Measurements from ENCODE around the gene ZBED4. TPM values are rescaled to one million over a fixed set of nuclear protein-coding genes. Genes with fewer than 3 reads are reported as not detected.

Gene ZBED4
- total RNA-seq, 2 donors from 2014 or later = 18.4 to 20.7 TPM

DNA sequence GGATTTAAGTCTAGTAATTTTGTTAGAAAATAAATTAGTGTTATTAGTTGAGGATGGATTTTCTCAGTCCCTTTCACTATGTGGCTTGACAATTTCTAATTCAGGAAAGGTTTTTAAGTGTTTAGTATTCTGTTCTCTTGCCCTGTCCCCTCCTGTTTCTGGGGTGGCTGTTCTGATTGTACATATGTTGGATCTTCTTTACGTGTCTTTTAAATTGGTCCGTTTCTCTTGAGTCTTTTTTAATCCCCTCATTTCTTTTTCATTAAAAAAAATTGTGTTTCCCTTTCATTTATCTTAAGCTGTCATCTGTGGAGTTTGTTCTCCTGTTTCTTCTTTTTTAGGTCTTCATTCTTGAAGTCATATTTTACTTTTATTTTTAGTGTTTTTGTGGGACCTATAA lies 12.5 kb downstream of the ZBED4 start:
- no peak overlapping the region for H3K27ac Mint-ChIP-seq
- H3K36me3 Mint-ChIP-seq = peaks cover 34 to 71% of the 10 kb centered on the region in 2 donors
- H3K9me3 Mint-ChIP-seq = peaks cover 9 to 36% of the 10 kb centered on the region in 2 donors
- ATAC-seq (no peak), DNase-seq (ENCODE audit: low spot score in 2 of 2) (no peak)

DNA sequence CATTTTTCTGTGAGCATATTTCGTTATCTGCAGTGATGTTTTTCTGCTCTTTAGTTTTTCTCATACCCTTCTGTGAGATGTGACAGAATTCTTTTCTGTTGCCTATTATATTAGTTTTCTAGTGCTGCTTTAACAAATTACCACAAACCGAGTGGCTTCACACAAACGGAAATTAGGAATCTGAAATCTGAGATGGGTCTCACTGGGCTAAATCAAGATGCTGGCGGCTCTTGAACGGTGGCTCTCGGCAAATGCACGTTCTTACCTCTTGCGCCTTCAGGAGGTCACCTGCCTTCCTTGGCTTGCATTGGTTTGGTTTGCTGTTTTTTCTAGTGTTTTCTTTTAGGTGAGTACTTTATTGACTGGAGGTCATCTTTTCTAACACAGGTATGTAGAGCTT lies 13.0 kb downstream of the ZBED4 start:
- DNase-seq (ENCODE audit: low spot score in 2 of 2) (no peak), ATAC-seq (no peak)
- peaks cover 9 to 36% of the 10 kb centered on the region in 2 donors for H3K9me3 Mint-ChIP-seq
- peaks cover 34 to 71% of the 10 kb centered on the region in 2 donors for H3K36me3 Mint-ChIP-seq
- no peak overlapping the region for H3K27ac Mint-ChIP-seq

GRCh38 chr22:49867303-49868265 lies 13.9 kb downstream of the ZBED4 start:
- H3K27ac Mint-ChIP-seq = peak overlapping the region in 1 of 2 donors; percentile 29
- ATAC-seq = peak; percentile 22 to 33
- DNase-seq (ENCODE audit: low spot score in 2 of 2) = no peak
- peaks cover 34 to 71% of the 10 kb centered on the region in 2 donors for H3K36me3 Mint-ChIP-seq
- peaks cover 9 to 36% of the 10 kb centered on the region in 2 donors for H3K9me3 Mint-ChIP-seq

DNA sequence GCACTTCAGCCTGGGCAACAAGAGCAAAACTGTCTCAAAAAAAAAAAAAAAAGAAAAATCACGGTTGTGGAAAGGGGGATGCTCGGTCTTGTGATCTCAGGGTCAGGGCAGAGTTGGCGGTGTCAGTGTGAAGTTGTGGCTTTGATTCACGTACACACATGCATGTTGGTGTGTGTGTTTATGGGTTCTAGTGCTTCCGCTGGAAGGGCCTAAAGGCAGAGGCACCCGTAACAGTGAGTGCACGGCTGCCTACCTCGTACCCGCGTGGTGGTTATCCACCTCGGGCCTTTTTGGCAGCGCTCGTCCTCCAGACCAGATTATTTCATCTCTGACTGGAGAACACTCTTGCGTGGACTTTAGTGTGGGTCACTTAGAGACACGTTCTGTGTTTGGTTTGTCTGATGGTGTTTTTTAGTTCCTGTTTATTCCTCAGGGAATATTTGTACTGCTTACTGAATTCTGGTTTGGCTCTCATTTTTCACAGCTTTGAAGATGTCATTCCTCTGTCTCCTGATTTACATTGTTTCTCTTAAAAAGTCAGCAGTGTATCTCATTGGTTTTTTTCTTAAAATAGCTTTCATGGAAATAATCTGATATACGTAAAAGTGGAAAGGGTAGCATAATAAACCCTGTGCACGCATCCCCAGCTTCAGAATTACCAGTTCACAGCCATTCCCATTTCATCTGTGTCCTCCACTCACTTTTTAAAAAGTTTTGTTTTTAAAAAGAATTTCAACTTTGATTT lies 15.6 kb downstream of the ZBED4 start:
- ATAC-seq = no peak
- DNase-seq (ENCODE audit: low spot score in 2 of 2) = no peak
- peak overlapping the region in 1 of 2 donors; percentile 51 for H3K27ac Mint-ChIP-seq
- peaks cover 34 to 76% of the 10 kb centered on the region in 2 donors for H3K36me3 Mint-ChIP-seq
- peaks cover 9 to 36% of the 10 kb centered on the region in 2 donors for H3K9me3 Mint-ChIP-seq

- no peak overlapping the region for H3K27ac Mint-ChIP-seq
These were observed 16.4 kb downstream of the ZBED4 start for GRCh38 chr22:49869845-49870712.

GRCh38 chr22:49871482-49871881 lies 17.8 kb downstream of the ZBED4 start:
- peaks cover 28 to 72% of the 10 kb centered on the region in 2 donors for H3K36me3 Mint-ChIP-seq
- H3K9me3 Mint-ChIP-seq = peaks cover 5 to 26% of the 10 kb centered on the region in 2 donors
- H3K27ac Mint-ChIP-seq = no peak overlapping the region
- ATAC-seq (no peak), DNase-seq (ENCODE audit: low spot score in 2 of 2) (no peak)

More at GRCh38 chr22:49869845-49870712, 16.4 kb downstream of the ZBED4 start:
- no peak for DNase-seq (ENCODE audit: low spot score in 2 of 2)
- Mint-ChIP-seq H3K9me3 (peaks cover 9 to 36% of the 10 kb centered on the region in 2 donors), H3K36me3 (peaks cover 34 to 71% of the 10 kb centered on the region in 2 donors)
- peak; percentile 30 to 59 for ATAC-seq

GRCh38 chr22:49872347-49872746 lies 18.7 kb downstream of the ZBED4 start:
- H3K27ac Mint-ChIP-seq = peak overlapping the region in 1 of 2 donors; percentile 22
- peaks cover 5 to 20% of the 10 kb centered on the region in 2 donors for H3K9me3 Mint-ChIP-seq
- DNase-seq (ENCODE audit: low spot score in 2 of 2) (no peak), ATAC-seq (no peak)
- H3K36me3 Mint-ChIP-seq = peaks cover 24 to 67% of the 10 kb centered on the region in 2 donors

- DNase-seq (ENCODE audit: low spot score in 2 of 2) (peak in 1 of 2 donors; percentile 23), ATAC-seq (no peak)
- H3K9me3 Mint-ChIP-seq = peaks cover 5 to 18% of the 10 kb centered on the region in 2 donors
- H3K27ac Mint-ChIP-seq = no peak overlapping the region
- peaks cover 19 to 66% of the 10 kb centered on the region in 2 donors for H3K36me3 Mint-ChIP-seq
These were observed 19.7 kb downstream of the ZBED4 start for GRCh38 chr22:49873228-49873940.

DNA sequence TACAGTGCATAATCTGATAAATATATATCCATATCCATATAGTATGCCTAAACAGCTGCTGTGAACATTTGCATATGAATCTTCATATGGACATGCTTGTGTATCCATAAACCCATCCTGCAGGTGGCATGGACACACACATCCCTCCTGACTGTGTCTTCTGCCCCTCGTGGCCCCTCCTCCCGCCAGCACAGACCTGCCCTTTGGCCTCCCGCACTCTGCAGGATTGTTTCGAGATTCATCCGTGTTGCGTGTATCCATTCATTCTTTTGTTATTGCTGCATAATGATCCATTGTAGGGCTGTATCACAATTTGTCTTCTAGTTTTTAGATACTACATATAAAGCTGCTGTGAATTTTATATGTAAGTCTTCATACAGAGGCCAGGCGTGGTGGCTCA lies 24.0 kb downstream of the ZBED4 start:
- no peak for DNase-seq (ENCODE audit: low spot score in 2 of 2)
- Mint-ChIP-seq H3K27ac (peak overlapping the region in 1 of 2 donors; percentile 72), H3K36me3 (peaks cover 7 to 53% of the 10 kb centered on the region in 2 donors), H3K9me3 (no peaks in the 10 kb centered on the region)
- no peak for ATAC-seq

DNA sequence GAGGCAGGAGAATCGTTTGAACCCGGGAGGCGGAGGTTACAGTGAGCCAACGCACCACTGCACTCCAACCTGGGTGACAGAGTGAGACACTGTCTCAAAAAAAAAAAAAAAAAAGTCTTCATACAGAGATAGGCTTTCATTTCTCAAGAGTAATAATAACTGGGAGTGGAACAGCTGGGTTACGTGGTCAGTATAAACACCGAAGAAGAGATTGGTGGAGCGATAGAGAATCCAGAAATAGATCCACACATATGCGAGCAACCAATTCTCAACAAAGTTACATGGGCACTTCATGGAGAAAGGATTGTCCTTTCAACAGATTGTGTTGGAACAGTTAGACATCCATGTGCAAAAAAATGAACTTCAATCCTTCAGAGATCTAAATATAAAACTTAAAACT lies 24.6 kb downstream of the ZBED4 start:
- peak overlapping the region in 1 of 2 donors; percentile 26 for H3K27ac Mint-ChIP-seq
- H3K36me3 Mint-ChIP-seq = peaks cover 7 to 51% of the 10 kb centered on the region in 2 donors
- no peaks in the 10 kb centered on the region for H3K9me3 Mint-ChIP-seq
- no peak for ATAC-seq
- DNase-seq (ENCODE audit: low spot score in 2 of 2) = no peak

- Mint-ChIP-seq H3K9me3 (no peaks in the 10 kb centered on the region), H3K27ac (peak overlapping the region in 1 of 2 donors; percentile 78), H3K36me3 (peaks cover 7 to 50% of the 10 kb centered on the region in 2 donors)
- DNase-seq (ENCODE audit: low spot score in 2 of 2) = no peak
- ATAC-seq = no peak
These were observed 26.2 kb downstream of the ZBED4 start for GRCh38 chr22:49879871-49880270.

- peaks cover 7 to 46% of the 10 kb centered on the region in 2 donors for H3K36me3 Mint-ChIP-seq
- DNase-seq (ENCODE audit: low spot score in 2 of 2) (no peak), ATAC-seq (peak in 1 of 2 donors; percentile 64)
- H3K9me3 Mint-ChIP-seq = no peaks in the 10 kb centered on the region
- peak overlapping the region in 1 of 2 donors; percentile 78 for H3K27ac Mint-ChIP-seq
These were observed 26.6 kb downstream of the ZBED4 start for GRCh38 chr22:49880281-49880680.

DNA sequence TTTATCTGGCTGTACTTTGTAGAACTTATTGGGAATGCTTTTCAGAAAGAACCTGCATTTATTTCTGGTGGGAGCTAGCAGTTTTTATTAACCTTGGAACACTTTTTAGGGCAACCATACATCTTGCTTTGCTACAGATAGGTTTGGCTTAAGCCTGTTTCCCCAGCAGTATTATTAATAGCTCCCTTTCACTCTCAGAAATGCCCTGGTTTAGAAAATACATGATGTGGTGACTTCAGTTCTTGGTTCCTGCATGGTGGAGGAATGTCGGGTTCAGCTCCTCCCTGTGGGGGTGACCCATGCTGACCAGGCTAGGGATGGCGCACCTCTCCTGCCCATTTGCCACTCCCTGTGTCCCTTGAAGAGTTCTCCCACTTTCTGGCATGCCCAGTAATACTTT lies 28.2 kb downstream of the ZBED4 start:
- ATAC-seq = no peak

GRCh38 chr22:49882519-49883293 lies 29.1 kb downstream of the ZBED4 start:
- Mint-ChIP-seq H3K9me3 (no peaks in the 10 kb centered on the region), H3K36me3 (peaks cover 17 to 39% of the 10 kb centered on the region in 2 donors), H3K27ac (no peak overlapping the region)
- DNase-seq (ENCODE audit: low spot score in 2 of 2) (no peak), ATAC-seq (no peak)

More for the DNA sequence above, 28.2 kb downstream of the ZBED4 start:
- no peak for DNase-seq (ENCODE audit: low spot score in 2 of 2)
- Mint-ChIP-seq H3K9me3 (no peaks in the 10 kb centered on the region), H3K36me3 (peaks cover 12 to 36% of the 10 kb centered on the region in 2 donors), H3K27ac (peak overlapping the region in 1 of 2 donors; percentile 66)

DNA sequence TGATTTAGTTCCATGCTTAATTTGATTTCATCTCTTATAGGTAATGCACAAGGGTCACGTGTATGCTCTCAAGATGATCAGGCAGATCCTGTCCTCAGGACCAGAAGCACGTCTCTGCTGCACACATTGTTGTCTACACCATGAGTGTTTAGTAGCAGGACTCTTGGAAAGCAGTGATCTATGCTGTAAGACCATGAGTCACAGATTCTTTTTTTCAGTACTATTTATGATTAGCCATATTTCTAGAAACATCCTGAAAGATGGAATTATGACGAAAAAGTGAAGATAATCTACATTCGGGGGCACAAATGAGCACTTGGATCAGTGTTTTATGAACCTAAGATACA lies 29.6 kb downstream of the ZBED4 start:
- Mint-ChIP-seq H3K9me3 (no peaks in the 10 kb centered on the region), H3K36me3 (peaks cover 17 to 39% of the 10 kb centered on the region in 2 donors), H3K27ac (no peak overlapping the region)
- ATAC-seq (no peak), DNase-seq (ENCODE audit: low spot score in 2 of 2) (no peak)

Data from activated naive CD4-positive, alpha-beta T cell treated with anti-CD3 and anti-CD28 coated beads, Interleukin-2, amount 50 U/mL, for 72 hours (primary cell).